HCT116 (cell line): ENCODE measurements around the gene SERPINB6. TPM values are rescaled to one million over a fixed set of nuclear protein-coding genes. Genes with fewer than 3 reads are reported as not detected.

Experiments used
- ATAC-seq: fragments of 200-7000 bp; cut with Tn5 transposase; 2 replicates; pipeline ENCODE4 v1.9.1; 2020; ENCODE audit warnings: mild to moderate bottlenecking, moderate library complexity
- BruUV-seq: library from RNA; stranded (reverse); fragments of 400-500 nt; replicated peaks from 2 replicates; lab custom pipeline; 2021; lab: Mats Ljungman, UMichigan
- CTCF ChIA-PET: fragments of 300-600 bp; sonication (Branson Sonifier 250); formaldehyde crosslinking; loops from one replicate; lab custom pipeline; 2021; ENCODE audit warnings: antibody characterized with exemption; lab: Charles Lee
- POLR2A ChIA-PET: fragments of 300-600, 350-600 bp; sonication (Branson Sonifier 250); formaldehyde crosslinking; loops from one replicate; lab custom pipeline; 2021; ENCODE audit warnings: antibody characterized with exemption; lab: Charles Lee
- RAD21 ChIA-PET, 2 experiments: fragments of 300-600 bp; sonication (Branson Sonifier 250); formaldehyde crosslinking; loops; one replicate each; lab custom pipeline; 2023; ENCODE audit warnings: low total read pairs in 2 of 2; ENCODE audit not compliant: uncharacterized antibody in 2 of 2, unreplicated experiment in 2 of 2, low non-redundant PET in 1 of 2; lab: Charles Lee
- DNase-seq: peaks from one replicate; pipeline ENCODE4 v3.0.0-alpha.2; 2010; ENCODE audit warnings: low read depth, low spot score
- H2AFZ ChIP-seq: fragments of 200-600 bp; shearing (Covaris generic), sonication (generic); 2 replicates; pipeline ENCODE4 v1.6.1; 2017; ENCODE audit warnings: low read depth, mixed run types, mixed read lengths, antibody characterized with exemption, low read length; ENCODE audit not compliant: poor library complexity, severe bottlenecking
- H3K27ac ChIP-seq: 2 replicates; pipeline ENCODE4 v1.5.1; 2012; ENCODE audit warnings: low read depth, low read length
- H3K27me3 ChIP-seq: fragments of 200-600 bp; sonication (generic); 2 replicates; pipeline ENCODE4 v1.6.1; 2016; ENCODE audit warnings: mixed run types, low read length, mixed read lengths; ENCODE audit not compliant: insufficient read depth
- H3K36me3 ChIP-seq, 2 experiments: fragments of 200-500 bp in 1 of 2; fragments of 200-600 bp in 1 of 2; sonication (Bioruptor generic) in 1 of 2; sonication (generic) in 1 of 2; 2 replicates each; pipeline versions ENCODE4 v1.5.1 to v1.6.1; 2014 to 2016; ENCODE audit warnings: low read length in 2 of 2, inconsistent platforms in 1 of 2, mixed read lengths in 1 of 2, mixed run types in 1 of 2; ENCODE audit not compliant: insufficient read depth in 2 of 2, control insufficient read depth in 1 of 2
- H3K4me1 ChIP-seq, 2 experiments: fragments of 200-600 bp in 1 of 2; sonication (generic) in 1 of 2; 2 replicates each; pipeline versions ENCODE4 v1.5.1 to v1.6.1; 2012 to 2017; ENCODE audit warnings: low read length in 2 of 2, inconsistent platforms in 1 of 2, mild to moderate bottlenecking in 1 of 2, mixed read lengths in 1 of 2, mixed run types in 1 of 2, moderate library complexity in 1 of 2; ENCODE audit not compliant: insufficient read depth in 2 of 2, control insufficient read depth in 1 of 2
- H3K4me2 ChIP-seq: fragments of 200-600 bp; sonication (generic); 2 replicates; pipeline ENCODE4 v1.6.1; 2017; ENCODE audit warnings: mixed run types, low read length, mixed read lengths
- H3K4me3 ChIP-seq, 2 experiments: fragments of 200-600 bp in 1 of 2; sonication (generic) in 1 of 2; replicated peaks in 1 of 2; 2 replicates each; pipeline ENCODE4 v1.5.1; 2011 to 2016; ENCODE audit warnings: low read length in 2 of 2, control low read depth in 1 of 2, low read depth in 1 of 2, mild to moderate bottlenecking in 1 of 2, mixed read lengths in 1 of 2, mixed run types in 1 of 2
- H3K79me2 ChIP-seq: fragments of 200-600 bp; sonication (generic); 2 replicates; pipeline ENCODE4 v1.6.1; 2017; ENCODE audit warnings: mild to moderate bottlenecking, mixed run types, low read length, moderate library complexity, mixed read lengths; ENCODE audit not compliant: insufficient read depth
- H3K9ac ChIP-seq: fragments of 200-600 bp; sonication (generic); 2 replicates; pipeline ENCODE4 v1.6.1; 2016; ENCODE audit warnings: low read length, mixed read lengths
- H3K9me2 ChIP-seq: fragments of 200-600 bp; sonication (generic), shearing (Covaris generic); 2 replicates; pipeline ENCODE4 v1.6.1; 2017; ENCODE audit warnings: mixed run types, mild to moderate bottlenecking, moderate library complexity; ENCODE audit not compliant: insufficient read depth
- H3K9me3 ChIP-seq, 2 experiments: fragments of 200-500 bp in 1 of 2; fragments of 200-600 bp in 1 of 2; sonication (Bioruptor generic) in 1 of 2; sonication (generic) in 1 of 2; 2 replicates each; pipeline ENCODE4 v1.6.1; 2014 to 2017; ENCODE audit warnings: low read length in 2 of 2, mixed read lengths in 2 of 2, inconsistent platforms in 1 of 2, low read depth in 1 of 2, mild to moderate bottlenecking in 1 of 2, mixed run types in 1 of 2, moderate library complexity in 1 of 2; ENCODE audit not compliant: control insufficient read depth in 1 of 2, insufficient read depth in 1 of 2
- H4K20me1 ChIP-seq: fragments of 200-600 bp; sonication (generic), shearing (Covaris generic); 2 replicates; pipeline ENCODE4 v1.6.1; 2017; ENCODE audit warnings: mixed run types, mild to moderate bottlenecking, moderate library complexity; ENCODE audit not compliant: insufficient read depth
- ATF3 ChIP-seq: IDR thresholded peaks from 2 replicates; pipeline ENCODE4 v1.6.1; 2012
- EGR1 ChIP-seq: IDR thresholded peaks from 2 replicates; pipeline ENCODE4 v1.6.1; 2012; ENCODE audit warnings: low read depth
- FOSL1 ChIP-seq: IDR thresholded peaks from 2 replicates; pipeline ENCODE4 v1.6.1; 2012; ENCODE audit warnings: low read depth
- JUND ChIP-seq: IDR thresholded peaks from 2 replicates; pipeline ENCODE4 v1.6.1; 2012
- POLR2A ChIP-seq: IDR thresholded peaks from 2 replicates; pipeline ENCODE4 v1.7.0; 2011; ENCODE audit warnings: borderline replicate concordance; ENCODE audit not compliant: insufficient read depth, insufficient read length; ENCODE audit errors: extremely low read depth
- POLR2AphosphoS5 ChIP-seq: IDR thresholded peaks from 2 replicates; pipeline ENCODE4 v1.6.1; 2011; ENCODE audit warnings: mild to moderate bottlenecking, low read depth, low read length, moderate library complexity
- RAD21 ChIP-seq: IDR thresholded peaks from 2 replicates; pipeline ENCODE4 v1.6.1; 2012; ENCODE audit warnings: low read depth, mild to moderate bottlenecking
- SRF ChIP-seq: IDR thresholded peaks from 2 replicates; pipeline ENCODE4 v1.6.1; 2012; ENCODE audit warnings: low read depth
- TCF7L2 ChIP-seq: IDR thresholded peaks from 2 replicates; pipeline ENCODE4 v1.7.0; 2011; ENCODE audit warnings: borderline replicate concordance, inconsistent platforms; ENCODE audit not compliant: insufficient read depth, insufficient read length; ENCODE audit errors: extremely low read depth
- ZFX ChIP-seq: fragments of 450-650 bp; IDR thresholded peaks from 2 replicates; pipeline ENCODE4 v1.6.1; 2017
- ZNF274 ChIP-seq: fragments of 200-500 bp; sonication (Bioruptor generic); IDR thresholded peaks from 2 replicates; pipeline ENCODE4 v1.6.1; 2014; ENCODE audit warnings: mild to moderate bottlenecking, low read depth, low read length, inconsistent platforms
- intact Hi-C: fragments of 100-400 bp; cut with micrococcal nuclease; formaldehyde crosslinking; loops from 2 replicates; pipeline ENCODE4 v1.10.0; 2022
- total RNA-seq: library from RNA; stranded (reverse); gene quantifications from one replicate; pipeline ENCODE4 v1.2.1, GENCODE V29; 2021; ENCODE audit not compliant: unreplicated experiment

SERPINB6 gene
- total RNA-seq, 1 experiment from 2014 or later: 103 TPM

DNA sequence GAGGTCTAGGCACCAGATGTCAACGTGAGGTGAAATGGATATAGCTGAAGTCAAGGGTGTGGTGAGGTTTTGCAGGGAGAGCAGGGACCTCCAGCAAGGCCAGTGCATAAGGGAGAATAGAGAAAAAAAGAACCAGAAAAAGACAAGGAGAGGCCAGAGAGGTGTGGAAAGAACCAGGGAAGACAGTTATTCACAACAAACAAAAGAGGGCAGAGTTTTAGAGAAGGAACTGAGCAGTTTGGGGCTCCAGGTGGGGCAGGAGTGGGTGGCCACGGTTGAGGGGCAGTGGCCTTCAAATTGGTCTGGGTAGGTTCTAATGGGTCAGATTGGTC, 16.7 kb upstream of the SERPINB6 start:
- Histone ChIP-seq H3K36me3 (no peaks in the 10 kb centered on the region), H3K9me3 (no peaks in the 10 kb centered on the region), H3K27ac (peak overlapping the region; percentile 92)
- TF ChIP-seq ZNF274 (no peak), JUND (no peak), FOSL1 (no peak), ZFX (no peak), POLR2AphosphoS5 (no peak), POLR2A (no peak), SRF (no peak), EGR1 (no peak)
- TF ChIP-seq, all 23 proteins: peak for 0
- no peaks in the 10 kb centered on the region for H4K20me1 ChIP-seq
- peaks cover 34 to 58% of the 10 kb centered on the region in 2 experiments for H3K4me1 ChIP-seq
- H2AFZ ChIP-seq: no peak overlapping the region
- peak overlapping the region; percentile 79 for H3K4me2 ChIP-seq
- no peaks in the 10 kb centered on the region for H3K79me2 ChIP-seq
- ChIA-PET RAD21 (interaction anchor here (1.2 to 3.6 kb wide), 4 partner anchors 14 to 142 kb away, joined by 4 to 14 read pairs (median 8); no protein-coding TSS in a partner anchor), POLR2A (interaction anchor here (0.6 to 3.4 kb wide), 16 partner anchors 8 to 147 kb away, joined by 3 to 22 read pairs (median 8); partner anchors contain the start of genes NQO2, SERPINB1 and SERPINB6), CTCF (interaction anchor here (0.7 to 3.5 kb wide), 10 partner anchors 11 to 196 kb away, joined by 3 to 58 read pairs (median 4); partner anchors contain the start of gene NQO2)
- no peaks in the 10 kb centered on the region for H3K9me2 ChIP-seq
- peak overlapping the region; percentile 57 to 62 for H3K4me3 ChIP-seq
- TSS peak; percentile 87 for BruUV-seq
- no peak for DNase-seq
- no peak for ATAC-seq
- no peaks in the 10 kb centered on the region for H3K27me3 ChIP-seq
- H3K9ac ChIP-seq: peak overlapping the region; percentile 77
- intact Hi-C loops: loop anchor here (2.0 kb wide), 1 partner anchor 55 kb away; no protein-coding TSS in a partner anchor

- H3K27ac ChIP-seq: peak overlapping the region; percentile 92
- CTCF ChIA-PET: interaction anchor here (0.7 to 2.2 kb wide), 6 partner anchors 11 to 195 kb away, joined by 3 to 19 read pairs (median 4); partner anchors contain the start of gene SERPINB6
- H3K9me3 ChIP-seq: no peaks in the 10 kb centered on the region
- no TSS peak for BruUV-seq
- H3K36me3 ChIP-seq: no peaks in the 10 kb centered on the region
- POLR2A ChIA-PET: interaction anchor here (0.9 to 2.2 kb wide), 10 partner anchors 9 to 196 kb away, joined by 3 to 11 read pairs (median 8); partner anchors contain the start of gene NQO2
- intact Hi-C loops: no loop called here
- RAD21 ChIA-PET: interaction anchor here (2.8 to 3.6 kb wide), 2 partner anchors 34 to 140 kb away, joined by 9 to 14 read pairs; no protein-coding TSS in a partner anchor
- H3K4me3 ChIP-seq: no peak overlapping the region
- H3K4me1 ChIP-seq: peaks cover 41 to 71% of the 10 kb centered on the region in 2 experiments
- no peaks in the 10 kb centered on the region for H3K27me3 ChIP-seq
- no peaks in the 10 kb centered on the region for H3K9me2 ChIP-seq
- DNase-seq (no peak), ATAC-seq (no peak)
- H3K9ac ChIP-seq: peak overlapping the region; percentile 15
- no peak overlapping the region for H2AFZ ChIP-seq
- TF ChIP-seq POLR2A: no peak
- TF ChIP-seq TCF7L2: no peak
- TF ChIP-seq RAD21: no peak
- no peak for TF ChIP-seq ATF3
- H3K4me2 ChIP-seq: peak overlapping the region; percentile 79
- H3K79me2 ChIP-seq: no peaks in the 10 kb centered on the region
- H4K20me1 ChIP-seq: no peaks in the 10 kb centered on the region
Measured at GRCh38 chr6:2986722-2987221, 15.4 kb upstream of the SERPINB6 start.
